DND-41 (cell line): ENCODE measurements around the gene CTNNA3.

Source experiments
- ATAC-seq: fragments of 200-7000 bp; cut with Tn5 transposase; 3 replicates; pipeline ENCODE4 v1.9.1; 2021; ENCODE audit warnings: low read depth; ENCODE audit not compliant: insufficient read depth
- DNase-seq: peaks from one replicate; pipeline ENCODE4 v3.0.0-alpha.2; 2020
- H2AFZ ChIP-seq: 2 replicates; pipeline ENCODE4 v1.6.0; 2012; ENCODE audit warnings: low read depth, low read length
- H3K27ac ChIP-seq: 2 replicates; pipeline ENCODE4 v1.5.1; 2012; ENCODE audit warnings: low read length, inconsistent platforms
- H3K27me3 ChIP-seq: fragments of 200-600 bp; sonication (generic); 2 replicates; pipeline ENCODE4 v1.6.0; 2012; ENCODE audit warnings: low read length, mild to moderate bottlenecking, inconsistent platforms; ENCODE audit not compliant: insufficient read depth, poor library complexity
- H3K36me3 ChIP-seq: 2 replicates; pipeline ENCODE4 v1.5.1; 2012; ENCODE audit warnings: low read length, inconsistent platforms; ENCODE audit not compliant: insufficient read depth
- H3K4me1 ChIP-seq: 2 replicates; pipeline ENCODE4 v1.5.1; 2012; ENCODE audit warnings: mild to moderate bottlenecking, low read length; ENCODE audit not compliant: insufficient read depth
- H3K4me2 ChIP-seq: 2 replicates; pipeline ENCODE4 v1.6.0; 2012; ENCODE audit warnings: mild to moderate bottlenecking, moderate library complexity, low read length, inconsistent platforms; ENCODE audit not compliant: insufficient read depth
- H3K4me3 ChIP-seq, 2 experiments: fragments of 200-600 bp in 1 of 2; shearing (Covaris generic) in 1 of 2; 2 replicates each; pipeline ENCODE4 v1.5.1; 2012 to 2016; ENCODE audit warnings: inconsistent platforms in 2 of 2, low read length in 2 of 2, mild to moderate bottlenecking in 2 of 2, low read depth in 1 of 2, moderate library complexity in 1 of 2
- H3K79me2 ChIP-seq: 2 replicates; pipeline ENCODE4 v1.6.0; 2012; ENCODE audit warnings: low read length, inconsistent platforms; ENCODE audit not compliant: insufficient read depth
- H3K9ac ChIP-seq: 2 replicates; pipeline ENCODE4 v1.6.0; 2012; ENCODE audit warnings: low read depth, mild to moderate bottlenecking, inconsistent platforms, low read length, moderate library complexity
- H3K9me3 ChIP-seq: 2 replicates; pipeline ENCODE4 v1.5.1; 2012; ENCODE audit warnings: low read length, moderate library complexity, mild to moderate bottlenecking, inconsistent platforms; ENCODE audit not compliant: insufficient read depth, severe bottlenecking
- H4K20me1 ChIP-seq: 2 replicates; pipeline ENCODE4 v1.6.0; 2012; ENCODE audit warnings: low read length; ENCODE audit not compliant: insufficient read depth
- CTCF ChIP-seq: IDR thresholded peaks from 2 replicates; pipeline ENCODE4 v1.5.1; 2012; ENCODE audit warnings: borderline replicate concordance, low read length, moderate library complexity, mild to moderate bottlenecking; ENCODE audit not compliant: poor library complexity, severe bottlenecking; ENCODE audit errors: extremely low read depth
- EZH2 ChIP-seq: IDR thresholded peaks from 3 replicates; pipeline ENCODE4 v1.6.1; 2012; ENCODE audit warnings: borderline replicate concordance, low read depth, mild to moderate bottlenecking, moderate library complexity, low read length, inconsistent platforms; ENCODE audit not compliant: severe bottlenecking

CTNNA3 gene

DNA sequence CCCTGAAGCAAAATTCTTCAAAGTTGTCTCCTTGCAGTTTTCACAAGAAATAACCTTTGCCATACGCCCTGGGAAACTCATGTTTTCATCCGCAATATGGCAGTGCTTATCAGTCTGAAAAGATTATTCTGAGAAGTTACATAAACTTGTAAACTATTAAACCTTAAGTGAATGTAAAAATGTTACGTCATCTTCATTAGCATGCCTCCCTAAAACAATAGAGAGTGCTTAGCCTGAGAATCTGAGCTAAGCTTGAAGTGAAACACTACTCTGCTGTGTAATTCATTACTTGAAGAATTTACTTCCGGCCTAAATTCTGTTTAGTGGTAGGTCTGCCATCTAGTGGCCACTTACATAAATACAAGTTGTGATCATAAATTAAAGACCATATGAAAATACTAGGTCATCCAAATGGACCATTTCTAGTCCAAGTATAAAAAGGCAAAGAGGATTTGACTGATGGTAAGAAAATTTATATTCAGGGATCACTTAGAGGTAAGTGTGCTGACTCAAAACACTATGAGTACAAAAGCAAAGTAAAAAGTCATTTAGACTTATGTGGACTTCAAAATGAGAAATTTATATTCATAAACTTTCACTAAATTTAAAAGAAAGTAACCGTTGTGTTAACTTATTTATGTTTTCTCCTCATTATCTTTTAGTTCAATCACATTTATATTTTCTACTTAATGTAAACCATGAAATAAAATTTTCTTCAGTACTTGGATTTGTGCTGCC lies 1515.2 kb downstream of the CTNNA3 start:
- Histone ChIP-seq H3K4me2 (peak overlapping the region; percentile 2; the same call in 1 of the 2 replicates), H3K4me1 (peaks cover 3% of the 10 kb centered on the region; the same call in 1 of the 2 replicates), H3K79me2 (no peaks in the 10 kb centered on the region), H3K9ac (no peak overlapping the region), H4K20me1 (no peaks in the 10 kb centered on the region), H3K27ac (no peak overlapping the region), H3K36me3 (no peaks in the 10 kb centered on the region), H3K27me3 (no peaks in the 10 kb centered on the region), H3K9me3 (no peaks in the 10 kb centered on the region), H3K4me3 (no peak overlapping the region), H2AFZ (peak overlapping the region; percentile 88)
- TF ChIP-seq EZH2: no peak
- peak; percentile 69 for TF ChIP-seq CTCF
- ATAC-seq: peak; percentile 76
- DNase-seq: peak; percentile 16

DNA sequence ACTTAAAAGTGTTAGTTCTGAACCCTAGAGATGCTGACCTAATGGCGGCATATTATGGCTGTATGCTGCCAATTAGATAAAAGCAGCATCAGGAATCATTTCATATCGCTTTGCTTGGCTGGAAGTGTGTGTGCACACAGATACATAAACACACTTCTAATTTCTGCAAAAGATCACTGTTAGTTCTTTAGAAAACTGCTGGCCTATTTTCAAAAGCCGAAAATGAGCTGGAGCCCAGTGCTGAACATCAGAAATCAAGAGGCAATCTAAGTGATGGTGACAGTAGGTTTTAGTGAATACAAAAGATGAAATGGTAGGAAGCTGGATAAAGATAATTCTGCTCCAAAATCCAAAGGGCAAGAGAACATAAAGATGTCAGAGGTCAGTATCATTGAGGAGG lies 1516.0 kb downstream of the CTNNA3 start:
- peak overlapping the region; percentile 88 for H2AFZ ChIP-seq

DNA sequence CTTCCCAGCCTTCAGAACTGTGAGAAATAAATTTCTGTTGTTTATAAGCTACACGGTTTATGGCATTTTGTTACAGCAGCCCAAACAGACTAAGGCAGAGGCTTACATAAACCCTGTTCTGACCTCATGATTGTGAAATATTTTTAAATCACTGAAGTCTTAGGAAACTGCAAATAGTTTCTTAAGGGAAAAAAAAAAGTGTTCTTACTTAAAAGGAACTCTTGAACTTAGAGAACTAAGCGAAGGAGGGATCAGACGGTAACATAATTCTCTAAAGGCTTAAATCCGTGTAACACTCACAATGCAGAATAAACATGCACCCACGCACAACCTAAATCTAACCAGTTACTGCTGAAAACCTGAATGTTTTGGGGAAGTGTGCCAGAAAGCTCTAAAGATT lies 1519.2 kb downstream of the CTNNA3 start:
- H3K27me3 ChIP-seq: no peaks in the 10 kb centered on the region
- no peaks in the 10 kb centered on the region for H3K9me3 ChIP-seq
- DNase-seq (no peak), ATAC-seq (no peak)
- TF ChIP-seq CTCF: no peak
- no peak for TF ChIP-seq EZH2
- H4K20me1 ChIP-seq: no peaks in the 10 kb centered on the region
- H3K4me1 ChIP-seq: peaks cover 3% of the 10 kb centered on the region; the same call in 1 of the 2 replicates
- H3K79me2 ChIP-seq: no peaks in the 10 kb centered on the region
- no peak overlapping the region for H3K4me2 ChIP-seq
- H3K4me3 ChIP-seq: no peak overlapping the region
- no peak overlapping the region for H3K9ac ChIP-seq
- no peaks in the 10 kb centered on the region for H3K36me3 ChIP-seq
- no peak overlapping the region for H2AFZ ChIP-seq
- no peak overlapping the region for H3K27ac ChIP-seq

More for the DNA sequence above, 1516.0 kb downstream of the CTNNA3 start:
- no peak for TF ChIP-seq EZH2
- TF ChIP-seq CTCF: no peak
- no peaks in the 10 kb centered on the region for H3K27me3 ChIP-seq
- H3K9ac ChIP-seq: no peak overlapping the region
- no peaks in the 10 kb centered on the region for H4K20me1 ChIP-seq
- no peak overlapping the region for H3K27ac ChIP-seq
- DNase-seq (no peak), ATAC-seq (no peak)
- H3K4me2 ChIP-seq: no peak overlapping the region
- H3K79me2 ChIP-seq: no peaks in the 10 kb centered on the region
- peaks cover 3% of the 10 kb centered on the region; the same call in 1 of the 2 replicates for H3K4me1 ChIP-seq
- no peaks in the 10 kb centered on the region for H3K9me3 ChIP-seq
- H3K36me3 ChIP-seq: no peaks in the 10 kb centered on the region
- no peak overlapping the region for H3K4me3 ChIP-seq
